Esophagus squamous epithelium (tissue), 4 donors: Measurements from ENCODE around the gene PDPK1.
"Not testable (repeated sequence)": the region's sequence is repeated elsewhere in the genome, so short reads cannot be mapped to it uniquely, and the experiment has no call there.

Experiments
- POLR2A ChIP-seq, 4 donors: fragments of 450-650 bp; IDR thresholded peaks; one replicate each; pipeline ENCODE4 v1.6.1; 2017; ENCODE audit warnings: antibody characterized with exemption in 4 of 4, mild to moderate bottlenecking in 4 of 4, moderate library complexity in 3 of 4
- TF ChIP-seq, protein P1 (sequence below), 6 experiments: fragments of 450-650 bp in 4 of 6; fragments of 200-600 bp in 2 of 6; sonication (generic) in 2 of 6; IDR thresholded peaks; one replicate each; pipeline ENCODE4 v1.5.1; 2016 to 2019; ENCODE audit warnings: antibody characterized with exemption in 6 of 6, mild to moderate bottlenecking in 4 of 6, moderate library complexity in 4 of 6

GRCh38 chr16:2572704-2573103 is 34.9 kb downstream of the PDPK1 start:
- TF ChIP-seq, protein P1, sequence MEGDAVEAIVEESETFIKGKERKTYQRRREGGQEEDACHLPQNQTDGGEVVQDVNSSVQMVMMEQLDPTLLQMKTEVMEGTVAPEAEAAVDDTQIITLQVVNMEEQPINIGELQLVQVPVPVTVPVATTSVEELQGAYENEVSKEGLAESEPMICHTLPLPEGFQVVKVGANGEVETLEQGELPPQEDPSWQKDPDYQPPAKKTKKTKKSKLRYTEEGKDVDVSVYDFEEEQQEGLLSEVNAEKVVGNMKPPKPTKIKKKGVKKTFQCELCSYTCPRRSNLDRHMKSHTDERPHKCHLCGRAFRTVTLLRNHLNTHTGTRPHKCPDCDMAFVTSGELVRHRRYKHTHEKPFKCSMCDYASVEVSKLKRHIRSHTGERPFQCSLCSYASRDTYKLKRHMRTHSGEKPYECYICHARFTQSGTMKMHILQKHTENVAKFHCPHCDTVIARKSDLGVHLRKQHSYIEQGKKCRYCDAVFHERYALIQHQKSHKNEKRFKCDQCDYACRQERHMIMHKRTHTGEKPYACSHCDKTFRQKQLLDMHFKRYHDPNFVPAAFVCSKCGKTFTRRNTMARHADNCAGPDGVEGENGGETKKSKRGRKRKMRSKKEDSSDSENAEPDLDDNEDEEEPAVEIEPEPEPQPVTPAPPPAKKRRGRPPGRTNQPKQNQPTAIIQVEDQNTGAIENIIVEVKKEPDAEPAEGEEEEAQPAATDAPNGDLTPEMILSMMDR (IDR thresholded peaks at IDR 0.05) = not testable (repeated sequence)
- not testable (repeated sequence) for TF ChIP-seq POLR2A (IDR thresholded peaks at IDR 0.05)
